SK-N-SH treated with all-trans-retinoic acid at 6 μM for 48 hours (cell line): ENCODE measurements around the gene CRIP1.

Experiments used
- CSDC2 ChIP-seq: fragments of 250-450 bp; sonication (Bioruptor Pico); IDR thresholded peaks from 2 replicates; pipeline ENCODE4 v1.5.0; 2020; ENCODE audit warnings: mild to moderate bottlenecking, moderate library complexity
- CSRNP3 ChIP-seq: fragments of 250-450 bp; sonication (Bioruptor Pico); IDR thresholded peaks from 2 replicates; pipeline ENCODE4 v1.5.1; 2021; ENCODE audit warnings: mild to moderate bottlenecking, moderate library complexity
- ISL1 ChIP-seq: fragments of 250-450 bp; sonication (Bioruptor Pico); IDR thresholded peaks from 2 replicates; pipeline ENCODE4 v2.1.2; 2022; ENCODE audit warnings: mild to moderate bottlenecking, moderate library complexity
- PATZ1 ChIP-seq: fragments of 250-450 bp; sonication (Bioruptor Pico); IDR thresholded peaks from 2 replicates; pipeline ENCODE4 v1.8.0; 2020; ENCODE audit warnings: mild to moderate bottlenecking, moderate library complexity, borderline replicate concordance
- RARB ChIP-seq: fragments of 250-450 bp; sonication (Bioruptor Pico); IDR thresholded peaks from 2 replicates; pipeline ENCODE4 v1.8.0; 2021; ENCODE audit warnings: mild to moderate bottlenecking, moderate library complexity
- ZNF565 ChIP-seq: fragments of 450-650 bp; formaldehyde crosslinking; conservative IDR thresholded peaks from 2 replicates; pipeline ENCODE4 v1.5.0; 2020; ENCODE audit warnings: low read depth, mild to moderate bottlenecking, moderate library complexity
- ZNF8 ChIP-seq: fragments of 450-650 bp; formaldehyde crosslinking; IDR thresholded peaks from 2 replicates; pipeline ENCODE4 v1.5.0; 2020; ENCODE audit warnings: mild to moderate bottlenecking, moderate library complexity

GRCh38 chr14:105467249-105467941 lies 19.3 kb upstream of the CRIP1 start:
- TF ChIP-seq CSDC2 (CRISPR knock-in tag) = no peak
- TF ChIP-seq CSRNP3 (CRISPR knock-in tag) = no peak
- no peak for TF ChIP-seq ZNF565 (CRISPR knock-in tag)
- TF ChIP-seq RARB (CRISPR knock-in tag) = no peak
- TF ChIP-seq ZNF8 = no peak
- TF ChIP-seq PATZ1 (CRISPR knock-in tag) = no peak
- no peak for TF ChIP-seq ISL1 (CRISPR knock-in tag)
